Measurements from ENCODE around the gene LPP.
A peak's percentile ranks its signal among the peaks of the same experiment; 100 is the strongest.

Gene LPP

GRCh38 chr3:188278717-188279324 is 124.9 kb downstream of the LPP start:
- Histone ChIP-seq H3K27ac (ENCODE audit: low read depth, low read length) (no peak overlapping the region), H3K79me2 (ENCODE audit: insufficient read depth, low read length) (no peaks in the 10 kb centered on the region), H3K27me3 (ENCODE audit: low read length) (no peaks in the 10 kb centered on the region), H2AFZ (ENCODE audit: low read depth, low read length, severe bottlenecking) (no peak overlapping the region), H4K20me1 (ENCODE audit: low read depth, low read length) (no peaks in the 10 kb centered on the region), H3K4me2 (ENCODE audit: low read depth, low read length, poor library complexity, severe bottlenecking) (no peak overlapping the region), H3K4me3 (ENCODE audit: insufficient read depth, low read length, poor library complexity, severe bottlenecking) (no peak overlapping the region), H3K9me3 (ENCODE audit: insufficient read depth, low read length) (no peaks in the 10 kb centered on the region), H3K36me3 (ENCODE audit: low read length) (no peaks in the 10 kb centered on the region), H3F3A (ENCODE audit: insufficient read depth) (no peaks in the 10 kb centered on the region), H3K9ac (ENCODE audit: low read length) (peak overlapping the region; percentile 8; the same call in 1 of the 2 replicates), H3K9me2 (replicated peaks; ENCODE audit: insufficient read depth, low read length) (no peaks in the 10 kb centered on the region)
- TF ChIP-seq EZH2phosphoT487 (conservative IDR thresholded peaks at IDR 0.05; ENCODE audit: low read length) (no peak), CTCF (IDR thresholded peaks at IDR 0.05; ENCODE audit: insufficient read depth, low read length, poor library complexity, severe bottlenecking) (no peak)

- Histone ChIP-seq H3K9me2 (replicated peaks; ENCODE audit: insufficient read depth, low read length) (no peaks in the 10 kb centered on the region), H3F3A (ENCODE audit: insufficient read depth) (no peaks in the 10 kb centered on the region), H4K20me1 (ENCODE audit: low read depth, low read length) (no peaks in the 10 kb centered on the region), H3K9ac (ENCODE audit: low read length) (peak overlapping the region; percentile 8; the same call in 1 of the 2 replicates), H3K36me3 (ENCODE audit: low read length) (no peaks in the 10 kb centered on the region), H3K4me3 (ENCODE audit: insufficient read depth, low read length, poor library complexity, severe bottlenecking) (no peak overlapping the region), H2AFZ (ENCODE audit: low read depth, low read length, severe bottlenecking) (no peak overlapping the region), H3K27ac (ENCODE audit: low read depth, low read length) (no peak overlapping the region), H3K4me2 (ENCODE audit: low read depth, low read length, poor library complexity, severe bottlenecking) (no peak overlapping the region), H3K27me3 (ENCODE audit: low read length) (no peaks in the 10 kb centered on the region), H3K79me2 (ENCODE audit: insufficient read depth, low read length) (no peaks in the 10 kb centered on the region), H3K9me3 (ENCODE audit: insufficient read depth, low read length) (no peaks in the 10 kb centered on the region)
- TF ChIP-seq EZH2phosphoT487 (conservative IDR thresholded peaks at IDR 0.05; ENCODE audit: low read length) (no peak), CTCF (IDR thresholded peaks at IDR 0.05; ENCODE audit: insufficient read depth, low read length, poor library complexity, severe bottlenecking) (no peak)
Observed at GRCh38 chr3:188279502-188280335, 125.8 kb downstream of the LPP start.

GRCh38 chr3:188280627-188281026 is 126.7 kb downstream of the LPP start:
- H4K20me1 ChIP-seq (ENCODE audit: low read depth, low read length): no peaks in the 10 kb centered on the region
- no peak overlapping the region for H2AFZ ChIP-seq (ENCODE audit: low read depth, low read length, severe bottlenecking)
- no peak overlapping the region for H3K27ac ChIP-seq (ENCODE audit: low read depth, low read length)
- H3K9me2 ChIP-seq (replicated peaks; ENCODE audit: insufficient read depth, low read length): no peaks in the 10 kb centered on the region
- H3K79me2 ChIP-seq (ENCODE audit: insufficient read depth, low read length): no peaks in the 10 kb centered on the region
- H3F3A ChIP-seq (ENCODE audit: insufficient read depth): no peaks in the 10 kb centered on the region
- no peak overlapping the region for H3K9ac ChIP-seq (ENCODE audit: low read length)
- H3K27me3 ChIP-seq (ENCODE audit: low read length): no peaks in the 10 kb centered on the region
- H3K4me3 ChIP-seq (ENCODE audit: insufficient read depth, low read length, poor library complexity, severe bottlenecking): no peak overlapping the region
- H3K9me3 ChIP-seq (ENCODE audit: insufficient read depth, low read length): no peaks in the 10 kb centered on the region
- H3K36me3 ChIP-seq (ENCODE audit: low read length): no peaks in the 10 kb centered on the region
- TF ChIP-seq EZH2phosphoT487 (conservative IDR thresholded peaks at IDR 0.05; ENCODE audit: low read length) (no peak), CTCF (IDR thresholded peaks at IDR 0.05; ENCODE audit: insufficient read depth, low read length, poor library complexity, severe bottlenecking) (no peak)
- H3K4me2 ChIP-seq (ENCODE audit: low read depth, low read length, poor library complexity, severe bottlenecking): no peak overlapping the region

All from SU-DHL-6 (cell line).